ENCODE measurements around the gene NIPA2. TPM values are rescaled to one million over a fixed set of nuclear protein-coding genes. Genes with fewer than 3 reads are reported as not detected.

The NIPA2 gene
- total RNA-seq, 2 donors from 2014 or later, result 59.1 to 65.9 TPM

DNA sequence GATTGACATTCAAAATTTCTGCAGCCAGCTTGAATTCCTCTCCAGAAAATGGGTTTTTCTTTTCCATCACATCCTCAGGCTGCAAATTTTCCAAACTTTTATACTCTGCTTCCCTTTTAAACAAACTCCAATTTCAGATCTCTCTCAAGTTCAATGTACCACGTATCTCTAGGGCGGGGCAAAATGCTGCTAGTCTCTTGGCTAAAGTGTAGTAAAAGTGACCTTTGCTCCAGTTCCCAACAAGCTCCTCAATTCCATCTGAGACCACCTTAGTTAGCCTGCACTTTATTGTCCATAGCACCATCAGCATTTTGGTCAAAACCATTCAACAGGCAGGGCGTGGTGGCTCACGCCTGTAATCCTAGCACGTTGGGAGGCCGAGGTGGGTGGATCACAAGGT, 46.7 kb downstream of the NIPA2 start:
- ATAC-seq (replicated peaks in 1 of 2) (no peak), DNase-seq (no peak)
- Mint-ChIP-seq H3K4me3 (no peak overlapping the region), H3K9me3 (no peaks in the 10 kb centered on the region), H3K27me3 (ENCODE audit: low read depth) (no peaks in the 10 kb centered on the region), H3K36me3 (ENCODE audit: insufficient read depth in 2 of 2) (no peaks in the 10 kb centered on the region), H3K4me1 (ENCODE audit: low read depth) (no peaks in the 10 kb centered on the region), H3K27ac (no peak overlapping the region)

DNA sequence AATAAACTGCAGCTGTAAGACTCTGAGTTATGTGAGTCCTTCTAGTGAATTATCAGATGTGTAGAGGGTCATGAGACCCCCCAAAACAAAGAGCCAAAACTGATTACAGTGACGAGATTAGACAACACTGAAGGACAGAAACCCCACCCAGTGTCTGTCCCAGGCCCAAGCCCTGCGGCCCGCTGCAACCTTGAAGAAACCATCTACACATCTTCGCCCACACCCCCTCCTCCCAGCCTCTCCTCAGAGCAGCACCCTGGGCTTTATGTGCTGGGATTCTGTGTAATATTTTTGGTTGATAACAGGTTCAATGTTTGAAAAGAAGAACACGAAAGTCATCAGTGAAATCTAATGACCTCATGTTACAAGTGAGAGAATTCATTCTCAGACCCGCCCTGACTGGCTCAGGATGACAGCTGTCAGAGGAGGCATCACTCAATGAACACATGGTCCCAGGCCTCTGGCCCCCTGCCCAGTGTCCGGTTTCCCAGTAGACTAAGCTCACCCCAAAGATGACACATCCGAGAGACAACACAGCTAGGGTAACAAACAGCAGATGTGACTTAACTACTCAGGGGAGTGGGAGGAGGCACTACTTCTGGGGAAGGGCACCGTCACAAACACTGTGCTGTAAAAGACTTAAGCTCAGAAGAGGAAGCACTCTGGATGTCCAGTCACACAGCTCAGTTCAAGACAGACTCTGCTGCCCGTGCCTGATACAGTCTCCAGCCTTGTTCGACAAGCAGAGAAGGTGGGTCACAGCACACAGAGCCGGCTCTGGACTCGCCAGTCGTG, 48.9 kb downstream of the NIPA2 start:
- Mint-ChIP-seq H3K4me1 (ENCODE audit: low read depth) (no peaks in the 10 kb centered on the region), H3K9me3 (no peaks in the 10 kb centered on the region), H3K36me3 (ENCODE audit: insufficient read depth in 2 of 2) (no peaks in the 10 kb centered on the region), H3K4me3 (no peak overlapping the region), H3K27me3 (ENCODE audit: low read depth) (no peaks in the 10 kb centered on the region), H3K27ac (no peak overlapping the region)
- ATAC-seq (replicated peaks in 1 of 2), result no peak
- no peak for DNase-seq

DNA sequence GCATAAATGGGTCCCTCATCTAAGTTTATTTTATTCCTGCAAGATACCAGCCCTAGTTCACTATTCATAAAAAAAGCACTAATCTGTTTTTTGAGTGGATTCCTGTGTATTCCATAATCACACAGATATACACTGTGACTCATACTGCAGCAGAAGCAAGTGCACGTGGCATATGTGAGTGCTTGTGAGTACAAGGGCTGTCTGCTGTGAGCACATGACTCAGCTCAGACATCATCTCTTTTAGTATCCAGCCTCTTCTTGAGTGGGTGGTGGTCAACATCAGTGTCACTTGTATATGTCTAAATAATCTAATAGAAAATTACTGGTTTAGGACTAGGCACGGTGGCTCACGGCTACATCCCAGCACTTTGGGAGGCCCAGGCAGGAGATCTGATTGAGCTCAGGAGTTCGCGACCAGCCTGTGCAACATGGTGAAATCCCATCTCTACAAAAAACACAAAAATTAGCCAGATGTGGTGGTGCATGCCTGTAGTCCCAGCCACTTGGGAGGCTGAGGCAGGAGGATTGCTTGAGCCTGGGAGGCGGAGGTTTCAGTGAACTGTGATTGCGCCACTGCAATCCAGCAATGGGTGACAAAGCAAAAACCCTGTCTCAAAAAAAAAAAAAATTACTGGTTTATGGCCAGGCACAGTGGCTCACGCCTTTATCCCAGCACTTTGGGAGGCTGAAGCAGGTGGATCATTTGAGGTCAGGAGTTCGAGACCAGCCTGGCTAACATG, 49.8 kb downstream of the NIPA2 start:
- no peak for DNase-seq
- no peak overlapping the region for H3K27ac Mint-ChIP-seq
- no peaks in the 10 kb centered on the region for H3K4me1 Mint-ChIP-seq (ENCODE audit: low read depth)
- H3K9me3 Mint-ChIP-seq, result no peaks in the 10 kb centered on the region
- H3K4me3 Mint-ChIP-seq, result no peak overlapping the region
- no peaks in the 10 kb centered on the region for H3K36me3 Mint-ChIP-seq (ENCODE audit: insufficient read depth in 2 of 2)
- no peak for ATAC-seq (replicated peaks in 1 of 2)
- H3K27me3 Mint-ChIP-seq (ENCODE audit: low read depth), result no peaks in the 10 kb centered on the region

DNA sequence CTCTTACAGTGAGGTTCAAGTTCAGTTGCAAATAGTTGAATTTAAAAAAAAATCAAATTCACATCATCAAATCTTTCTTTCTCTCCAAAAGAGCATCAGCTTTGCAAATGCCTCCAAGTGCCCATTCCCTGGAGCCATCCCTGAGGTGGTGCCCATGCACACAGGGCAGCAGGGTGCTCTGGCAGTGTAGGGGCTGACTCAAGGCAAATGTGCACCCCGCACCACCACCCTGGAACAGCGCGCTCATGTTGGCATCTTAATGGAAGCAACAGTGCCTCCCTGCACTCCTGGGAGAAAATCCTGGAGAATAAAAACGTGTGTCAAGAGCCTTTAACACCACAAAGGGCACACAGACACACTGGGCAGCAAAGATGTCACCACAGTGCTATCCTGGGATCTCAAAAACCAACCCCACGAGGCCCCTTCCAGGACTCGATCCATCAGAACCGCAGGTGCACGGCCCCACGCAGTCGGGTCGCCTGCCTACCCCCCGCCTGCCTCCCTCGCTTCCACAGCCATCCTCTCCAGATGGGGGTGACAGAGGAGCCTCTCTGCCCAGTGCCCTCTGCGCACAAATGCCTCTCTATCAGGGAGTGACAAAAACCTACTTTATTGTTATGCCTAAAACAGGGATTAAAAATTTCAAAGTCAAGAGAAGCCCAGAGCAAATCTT, 50.8 kb downstream of the NIPA2 start:
- no peaks in the 10 kb centered on the region for H3K27me3 Mint-ChIP-seq (ENCODE audit: low read depth)
- H3K9me3 Mint-ChIP-seq, result no peaks in the 10 kb centered on the region
- H3K4me3 Mint-ChIP-seq, result no peak overlapping the region
- DNase-seq (no peak), ATAC-seq (replicated peaks in 1 of 2) (no peak)
- H3K27ac Mint-ChIP-seq, result no peak overlapping the region
- H3K4me1 Mint-ChIP-seq (ENCODE audit: low read depth), result no peaks in the 10 kb centered on the region
- no peaks in the 10 kb centered on the region for H3K36me3 Mint-ChIP-seq (ENCODE audit: insufficient read depth in 2 of 2)

- Mint-ChIP-seq H3K27me3 (ENCODE audit: low read depth) (no peaks in the 10 kb centered on the region), H3K4me1 (ENCODE audit: low read depth) (peaks cover 2% of the 10 kb centered on the region), H3K36me3 (ENCODE audit: insufficient read depth in 2 of 2) (no peaks in the 10 kb centered on the region), H3K27ac (no peak overlapping the region), H3K4me3 (no peak overlapping the region), H3K9me3 (no peaks in the 10 kb centered on the region)
- no peak for ATAC-seq (replicated peaks in 1 of 2)
- DNase-seq, result no peak
Observed at GRCh38 chr15:22890296-22890695, 51.8 kb downstream of the NIPA2 start.

GRCh38 chr15:22891426-22892210, 53.2 kb downstream of the NIPA2 start:
- no peaks in the 10 kb centered on the region for H3K9me3 Mint-ChIP-seq
- H3K36me3 Mint-ChIP-seq (ENCODE audit: insufficient read depth in 2 of 2), result no peaks in the 10 kb centered on the region
- ATAC-seq (replicated peaks in 1 of 2), result no peak
- no peak overlapping the region for H3K27ac Mint-ChIP-seq
- H3K4me3 Mint-ChIP-seq, result no peak overlapping the region
- peaks cover 8% of the 10 kb centered on the region for H3K4me1 Mint-ChIP-seq (ENCODE audit: low read depth)
- no peaks in the 10 kb centered on the region for H3K27me3 Mint-ChIP-seq (ENCODE audit: low read depth)
- no peak for DNase-seq

- H3K27ac Mint-ChIP-seq, result no peak overlapping the region
- no peaks in the 10 kb centered on the region for H3K27me3 Mint-ChIP-seq (ENCODE audit: low read depth)
- no peaks in the 10 kb centered on the region for H3K36me3 Mint-ChIP-seq (ENCODE audit: insufficient read depth in 2 of 2)
- H3K4me1 Mint-ChIP-seq (ENCODE audit: low read depth), result peaks cover 8% of the 10 kb centered on the region
- ATAC-seq (replicated peaks in 1 of 2), result no peak
- no peak overlapping the region for H3K4me3 Mint-ChIP-seq
- no peaks in the 10 kb centered on the region for H3K9me3 Mint-ChIP-seq
- DNase-seq, result no peak
Observed at GRCh38 chr15:22892333-22892732, 53.9 kb downstream of the NIPA2 start.

DNA sequence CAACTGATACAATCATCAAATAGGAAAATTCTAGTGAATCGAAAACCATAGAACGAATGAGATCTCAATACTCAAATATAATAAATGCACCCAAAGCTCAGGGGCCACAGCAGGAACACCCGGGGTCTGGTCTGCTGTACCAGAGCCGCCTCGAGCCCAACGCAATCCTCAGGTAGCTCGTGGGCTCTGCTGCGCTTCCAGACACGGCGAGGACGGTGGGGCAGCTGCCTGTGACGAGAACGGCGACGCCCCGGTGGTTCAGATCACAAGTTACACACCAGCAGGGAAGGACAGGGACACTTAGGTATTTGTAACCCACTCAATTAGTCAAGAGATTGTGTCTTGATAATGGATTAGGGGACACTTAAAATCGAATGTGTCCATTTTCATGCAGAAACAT, 54.6 kb downstream of the NIPA2 start:
- H3K27me3 Mint-ChIP-seq (ENCODE audit: low read depth), result no peaks in the 10 kb centered on the region
- ATAC-seq (replicated peaks in 1 of 2), result no peak
- no peak overlapping the region for H3K27ac Mint-ChIP-seq
- no peaks in the 10 kb centered on the region for H3K36me3 Mint-ChIP-seq (ENCODE audit: insufficient read depth in 2 of 2)
- peaks cover 8% of the 10 kb centered on the region for H3K4me1 Mint-ChIP-seq (ENCODE audit: low read depth)
- H3K9me3 Mint-ChIP-seq, result no peaks in the 10 kb centered on the region
- no peak for DNase-seq
- no peak overlapping the region for H3K4me3 Mint-ChIP-seq

- Mint-ChIP-seq H3K9me3 (no peaks in the 10 kb centered on the region), H3K4me1 (ENCODE audit: low read depth) (peaks cover 10% of the 10 kb centered on the region), H3K4me3 (no peak overlapping the region), H3K27me3 (ENCODE audit: low read depth) (no peaks in the 10 kb centered on the region), H3K27ac (no peak overlapping the region), H3K36me3 (ENCODE audit: insufficient read depth in 2 of 2) (no peaks in the 10 kb centered on the region)
- ATAC-seq (replicated peaks in 1 of 2) (no peak), DNase-seq (no peak)
Observed at GRCh38 chr15:22893881-22894280, 55.4 kb downstream of the NIPA2 start.

GRCh38 chr15:22895465-22896190, 57.2 kb downstream of the NIPA2 start:
- H3K9me3 Mint-ChIP-seq, result no peaks in the 10 kb centered on the region
- no peak overlapping the region for H3K4me3 Mint-ChIP-seq
- ATAC-seq (replicated peaks in 1 of 2), result peak; percentile 98 to 99
- peak; percentile 65 to 73 for DNase-seq
- H3K36me3 Mint-ChIP-seq (ENCODE audit: insufficient read depth in 2 of 2), result peaks cover 2 to 4% of the 10 kb centered on the region in 2 donors
- peak overlapping the region; percentile 25 for H3K27ac Mint-ChIP-seq
- peaks cover 16% of the 10 kb centered on the region for H3K4me1 Mint-ChIP-seq (ENCODE audit: low read depth)
- H3K27me3 Mint-ChIP-seq (ENCODE audit: low read depth), result no peaks in the 10 kb centered on the region

- no peak overlapping the region for H3K27ac Mint-ChIP-seq
- no peak overlapping the region for H3K4me3 Mint-ChIP-seq
- H3K27me3 Mint-ChIP-seq (ENCODE audit: low read depth), result no peaks in the 10 kb centered on the region
- H3K36me3 Mint-ChIP-seq (ENCODE audit: insufficient read depth in 2 of 2), result peaks cover 2 to 4% of the 10 kb centered on the region in 2 donors
- H3K9me3 Mint-ChIP-seq, result no peaks in the 10 kb centered on the region
- DNase-seq (no peak), ATAC-seq (replicated peaks in 1 of 2) (no peak)
- peaks cover 8% of the 10 kb centered on the region for H3K4me1 Mint-ChIP-seq (ENCODE audit: low read depth)
Observed at GRCh38 chr15:22902046-22902445, 63.6 kb downstream of the NIPA2 start.

DNA sequence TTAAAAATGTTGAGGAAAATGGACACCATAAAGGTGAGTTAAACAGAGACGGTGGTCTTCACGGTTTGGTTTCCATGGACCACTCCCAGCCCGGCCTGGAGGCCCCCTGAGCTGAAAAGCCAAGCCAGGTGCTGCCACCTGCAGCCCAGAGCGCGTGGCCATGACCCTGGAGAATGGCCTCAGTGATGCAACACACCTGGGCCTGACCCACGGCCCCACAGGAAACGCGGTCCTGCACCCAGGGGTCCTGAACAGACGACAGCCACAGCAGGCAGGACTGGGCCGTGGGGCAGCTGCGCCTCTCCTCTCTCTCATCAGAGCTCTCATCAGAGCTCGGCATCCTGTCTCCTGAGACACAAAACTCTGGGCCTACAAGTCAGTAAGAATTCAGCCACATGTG, 64.1 kb downstream of the NIPA2 start:
- peaks cover 2 to 4% of the 10 kb centered on the region in 2 donors for H3K36me3 Mint-ChIP-seq (ENCODE audit: insufficient read depth in 2 of 2)
- peaks cover 8% of the 10 kb centered on the region for H3K4me1 Mint-ChIP-seq (ENCODE audit: low read depth)
- H3K9me3 Mint-ChIP-seq, result no peaks in the 10 kb centered on the region
- ATAC-seq (replicated peaks in 1 of 2) (no peak), DNase-seq (no peak)
- no peak overlapping the region for H3K4me3 Mint-ChIP-seq
- H3K27ac Mint-ChIP-seq, result no peak overlapping the region
- no peaks in the 10 kb centered on the region for H3K27me3 Mint-ChIP-seq (ENCODE audit: low read depth)
